ENCODE measurements around the gene IFNA2.
"Not testable (repeated sequence)": the region's sequence is repeated elsewhere in the genome, so short reads cannot be mapped to it uniquely, and the experiment has no call there.

Gene IFNA2

DNA sequence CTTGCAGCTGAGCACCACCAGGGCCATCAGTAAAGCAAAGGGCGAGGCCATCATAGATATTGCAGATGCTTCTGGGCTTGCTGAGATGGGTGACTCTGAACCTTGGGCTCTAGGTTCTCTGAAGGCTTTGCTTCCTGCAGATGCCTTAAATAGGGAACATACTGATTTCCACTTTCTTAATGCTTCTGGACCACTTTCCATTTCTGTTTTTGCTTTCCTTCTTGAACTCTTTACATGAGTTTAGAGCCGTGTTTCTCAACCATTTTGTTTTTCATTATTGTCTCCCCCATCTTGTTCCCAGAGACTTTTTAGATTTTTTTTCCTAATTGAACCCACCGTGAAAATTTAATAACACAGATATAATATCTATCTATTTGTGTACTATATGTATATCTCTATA lies 17.2 kb downstream of the IFNA2 start, which contains the start of gene IFNA13:
Gene IFNA13 (minus strand): TSS at position 101 of the 400 bp plus-strand sequence. CDS start 47 bp downstream, at position 54.
- TF ChIP-seq, protein P1, sequence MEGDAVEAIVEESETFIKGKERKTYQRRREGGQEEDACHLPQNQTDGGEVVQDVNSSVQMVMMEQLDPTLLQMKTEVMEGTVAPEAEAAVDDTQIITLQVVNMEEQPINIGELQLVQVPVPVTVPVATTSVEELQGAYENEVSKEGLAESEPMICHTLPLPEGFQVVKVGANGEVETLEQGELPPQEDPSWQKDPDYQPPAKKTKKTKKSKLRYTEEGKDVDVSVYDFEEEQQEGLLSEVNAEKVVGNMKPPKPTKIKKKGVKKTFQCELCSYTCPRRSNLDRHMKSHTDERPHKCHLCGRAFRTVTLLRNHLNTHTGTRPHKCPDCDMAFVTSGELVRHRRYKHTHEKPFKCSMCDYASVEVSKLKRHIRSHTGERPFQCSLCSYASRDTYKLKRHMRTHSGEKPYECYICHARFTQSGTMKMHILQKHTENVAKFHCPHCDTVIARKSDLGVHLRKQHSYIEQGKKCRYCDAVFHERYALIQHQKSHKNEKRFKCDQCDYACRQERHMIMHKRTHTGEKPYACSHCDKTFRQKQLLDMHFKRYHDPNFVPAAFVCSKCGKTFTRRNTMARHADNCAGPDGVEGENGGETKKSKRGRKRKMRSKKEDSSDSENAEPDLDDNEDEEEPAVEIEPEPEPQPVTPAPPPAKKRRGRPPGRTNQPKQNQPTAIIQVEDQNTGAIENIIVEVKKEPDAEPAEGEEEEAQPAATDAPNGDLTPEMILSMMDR (IDR thresholded peaks at IDR 0.05): no peak
- Histone ChIP-seq H3K4me1 (ENCODE audit: control insufficient read depth in 1 of 2, insufficient read depth in 1 of 2, low read depth in 1 of 2, low read length in 1 of 2) (no peaks in the 10 kb centered on the region), H3K36me3 (no peaks in the 10 kb centered on the region), H3K27ac (no peak within 1 kb of the TSS), H3K9me3 (no peaks in the 10 kb centered on the region), H3K4me3 (ENCODE audit: low read depth in 1 of 2, low read length in 1 of 2) (no peak within 1 kb of the TSS), H3K27me3 (no peaks in the 10 kb centered on the region)

DNA sequence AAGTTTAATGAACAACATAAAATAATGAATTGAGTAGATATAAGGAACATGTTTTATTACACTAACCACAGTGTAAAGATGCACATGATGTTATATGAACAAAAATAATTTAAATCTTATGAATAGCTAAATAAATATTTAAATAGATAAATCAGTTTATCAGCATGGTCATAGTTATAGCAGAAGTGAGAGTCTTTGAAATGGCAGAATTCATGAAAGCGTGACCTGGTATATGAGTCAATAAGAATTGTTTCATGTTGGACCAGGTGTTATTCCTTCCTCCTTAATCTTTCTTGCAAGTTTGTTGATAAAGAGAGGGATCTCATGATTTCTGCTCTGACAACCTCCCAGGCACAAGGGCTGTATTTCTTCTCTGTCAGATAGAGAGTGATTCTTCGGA lies 18.0 kb downstream of the IFNA2 start:
- H3K4me3 ChIP-seq (ENCODE audit: low read depth in 1 of 2, low read length in 1 of 2); H3K27me3 ChIP-seq; H3K9me3 ChIP-seq; H3K27ac ChIP-seq; H3K4me1 ChIP-seq (ENCODE audit: control insufficient read depth in 1 of 2, insufficient read depth in 1 of 2, low read depth in 1 of 2, low read length in 1 of 2); H3K36me3 ChIP-seq: not testable (repeated sequence)

DNA sequence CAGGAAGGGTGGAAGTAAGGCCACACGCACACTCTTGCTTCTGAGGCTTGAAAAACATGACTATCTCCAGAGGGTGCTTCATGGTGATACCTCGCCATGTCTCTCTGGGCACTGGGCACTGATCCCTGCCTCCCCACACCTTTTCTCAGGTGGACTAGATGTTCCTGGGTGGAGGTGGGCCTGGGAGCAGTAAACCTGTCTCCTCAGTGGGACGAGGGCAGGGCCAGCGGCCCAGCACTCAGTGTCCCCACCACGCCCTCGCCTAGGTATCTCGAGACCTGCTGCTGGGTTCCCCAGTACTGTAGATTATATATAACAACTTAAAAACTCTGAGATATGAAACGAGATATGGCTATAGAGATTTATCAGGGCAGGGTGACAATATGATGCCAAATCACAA lies 22.9 kb downstream of the IFNA2 start:
- H3K27me3 ChIP-seq: no peaks in the 10 kb centered on the region
- H3K4me3 ChIP-seq (ENCODE audit: low read depth in 1 of 2, low read length in 1 of 2): no peak overlapping the region
- no peaks in the 10 kb centered on the region for H3K9me3 ChIP-seq
- H3K4me1 ChIP-seq (ENCODE audit: control insufficient read depth in 1 of 2, insufficient read depth in 1 of 2, low read depth in 1 of 2, low read length in 1 of 2): peaks cover 0 to 4% of the 10 kb centered on the region in 2 experiments
- no peak overlapping the region for H3K27ac ChIP-seq
- H3K36me3 ChIP-seq: no peaks in the 10 kb centered on the region
- TF ChIP-seq, protein P1 (IDR thresholded peaks at IDR 0.05): no peak

DNA sequence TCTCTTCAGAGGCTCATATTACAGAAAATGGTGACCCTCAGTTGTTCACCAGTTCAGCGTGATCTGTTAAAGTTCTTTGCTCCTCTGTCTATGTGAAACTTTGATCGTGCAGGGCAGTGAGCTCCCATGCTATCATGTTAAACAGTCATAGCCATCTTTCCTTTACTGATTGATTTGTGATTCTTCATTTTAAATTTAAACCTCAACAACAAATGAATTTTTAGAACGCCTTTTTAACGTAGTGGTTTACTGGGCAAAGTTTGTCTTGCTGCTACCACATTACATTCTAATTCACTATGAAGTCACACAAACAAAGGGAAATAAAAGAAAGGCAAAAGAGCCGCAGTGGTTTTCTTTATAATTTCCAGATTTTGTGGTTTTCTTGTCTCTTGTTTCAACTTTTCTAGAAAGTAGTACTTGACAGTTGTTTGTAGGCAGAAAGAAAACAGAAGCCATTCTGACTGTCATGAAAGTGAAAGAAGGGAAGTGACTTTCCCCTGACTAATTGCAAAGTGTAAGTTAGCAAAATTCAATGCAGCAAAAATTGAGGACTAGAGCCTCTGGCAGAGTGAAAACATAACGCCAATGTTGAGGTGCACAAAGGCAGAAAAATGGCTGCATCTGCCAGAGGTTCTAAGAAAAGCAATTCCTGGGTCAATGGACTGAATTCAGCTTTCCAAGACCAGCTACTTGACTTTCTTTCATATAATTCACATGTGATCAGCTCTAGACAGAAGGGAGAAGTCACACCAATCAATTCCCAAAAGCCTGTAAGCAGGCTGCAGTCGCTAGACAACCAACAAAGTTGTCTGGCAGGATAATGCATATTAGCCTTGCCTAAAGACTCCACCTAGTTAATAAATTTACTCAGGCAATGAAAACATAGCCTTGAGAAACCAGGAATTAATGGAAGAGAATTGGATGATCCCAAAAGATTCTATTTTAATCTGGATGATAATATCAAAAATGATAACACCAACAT lies 27.4 kb downstream of the IFNA2 start:
- Histone ChIP-seq H3K27ac (no peak overlapping the region), H3K9me3 (no peaks in the 10 kb centered on the region), H3K4me3 (ENCODE audit: low read depth in 1 of 2, low read length in 1 of 2) (no peak overlapping the region), H3K4me1 (ENCODE audit: control insufficient read depth in 1 of 2, insufficient read depth in 1 of 2, low read depth in 1 of 2, low read length in 1 of 2) (peaks cover 0 to 4% of the 10 kb centered on the region in 2 experiments), H3K36me3 (no peaks in the 10 kb centered on the region), H3K27me3 (no peaks in the 10 kb centered on the region)
- TF ChIP-seq, protein P1 (IDR thresholded peaks at IDR 0.05): no peak

DNA sequence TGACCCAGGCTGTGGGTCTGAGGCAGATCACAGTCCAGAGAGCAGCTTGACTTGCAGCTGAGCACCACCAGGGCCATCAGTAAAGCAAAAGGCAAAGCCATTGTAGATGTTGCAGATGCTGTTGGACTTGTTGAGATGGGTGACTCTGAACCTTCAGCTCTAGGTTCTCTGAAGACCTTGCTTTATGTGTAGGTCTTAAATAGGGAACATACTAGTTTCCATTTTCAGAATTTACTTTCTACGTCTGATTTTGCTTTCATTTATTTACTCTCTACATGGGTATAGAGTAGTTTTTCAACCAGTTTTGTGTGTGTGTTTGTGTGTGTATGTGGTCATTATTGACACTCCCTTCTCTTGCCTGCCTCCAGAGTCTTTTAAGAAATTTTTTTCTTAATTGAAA lies 34.4 kb downstream of the IFNA2 start, which contains the start of gene IFNA6:
Gene IFNA6 (minus strand): TSS at position 101 of the 400 bp plus-strand sequence. CDS start 0 bp downstream, at position 101.
- H3K9me3 ChIP-seq: no peaks in the 10 kb centered on the region
- peaks cover 7% of the 10 kb centered on the region for H3K27me3 ChIP-seq
- no peak within 1 kb of the TSS for H3K27ac ChIP-seq
- TF ChIP-seq, protein P1 (IDR thresholded peaks at IDR 0.05): no peak
- H3K4me1 ChIP-seq (ENCODE audit: control insufficient read depth in 1 of 2, insufficient read depth in 1 of 2, low read depth in 1 of 2, low read length in 1 of 2): no peaks in the 10 kb centered on the region
- no peaks in the 10 kb centered on the region for H3K36me3 ChIP-seq
- H3K4me3 ChIP-seq (ENCODE audit: low read depth in 1 of 2, low read length in 1 of 2): no peak within 1 kb of the TSS

DNA sequence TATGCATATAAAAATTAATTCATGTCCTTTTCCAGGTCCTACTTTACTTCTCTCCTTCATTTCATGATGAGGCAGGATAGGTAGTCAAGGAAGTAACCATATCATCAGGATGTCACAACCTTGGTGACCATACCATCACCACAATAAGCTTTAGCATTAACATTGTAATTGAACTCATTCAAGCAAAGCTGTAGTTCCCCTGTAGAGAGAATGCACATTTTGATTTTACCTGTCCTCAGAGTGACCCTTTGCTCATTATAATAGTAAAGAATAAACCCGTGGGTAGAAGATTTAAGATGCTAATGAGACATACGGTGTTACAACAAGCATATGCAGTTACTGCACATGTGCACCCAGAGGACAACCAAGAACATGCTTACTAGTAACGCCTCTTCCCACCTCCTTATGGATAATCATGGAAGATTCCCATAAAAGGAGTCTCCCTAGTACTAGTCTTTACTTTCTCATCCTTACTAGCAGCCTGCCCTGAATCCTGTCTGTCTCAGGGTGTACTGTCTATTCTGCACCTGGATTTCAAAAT lies 36.7 kb downstream of the IFNA2 start:
- no peak overlapping the region for H3K27ac ChIP-seq
- TF ChIP-seq, protein P1 (IDR thresholded peaks at IDR 0.05): no peak
- H3K4me3 ChIP-seq (ENCODE audit: low read depth in 1 of 2, low read length in 1 of 2): no peak overlapping the region
- no peaks in the 10 kb centered on the region for H3K36me3 ChIP-seq
- no peaks in the 10 kb centered on the region for H3K4me1 ChIP-seq (ENCODE audit: control insufficient read depth in 1 of 2, insufficient read depth in 1 of 2, low read depth in 1 of 2, low read length in 1 of 2)
- H3K9me3 ChIP-seq: no peaks in the 10 kb centered on the region
- H3K27me3 ChIP-seq: peaks cover 7% of the 10 kb centered on the region

Data from neutrophil (primary cell).